GM19452 (cell line): ENCODE data around the gene MIPEP.
A peak's percentile ranks its signal among the peaks of the same experiment; 100 is the strongest.
"Not testable (repeated sequence)": the region's sequence is repeated elsewhere in the genome, so short reads cannot be mapped to it uniquely, and the experiment has no call there.

Experiments
- ATAC-seq: cut with Tn5 transposase; IDR thresholded peaks from one replicate; pipeline ENCODE4 v1.9.1; 2021; ENCODE audit not compliant: unreplicated experiment

The MIPEP gene

DNA sequence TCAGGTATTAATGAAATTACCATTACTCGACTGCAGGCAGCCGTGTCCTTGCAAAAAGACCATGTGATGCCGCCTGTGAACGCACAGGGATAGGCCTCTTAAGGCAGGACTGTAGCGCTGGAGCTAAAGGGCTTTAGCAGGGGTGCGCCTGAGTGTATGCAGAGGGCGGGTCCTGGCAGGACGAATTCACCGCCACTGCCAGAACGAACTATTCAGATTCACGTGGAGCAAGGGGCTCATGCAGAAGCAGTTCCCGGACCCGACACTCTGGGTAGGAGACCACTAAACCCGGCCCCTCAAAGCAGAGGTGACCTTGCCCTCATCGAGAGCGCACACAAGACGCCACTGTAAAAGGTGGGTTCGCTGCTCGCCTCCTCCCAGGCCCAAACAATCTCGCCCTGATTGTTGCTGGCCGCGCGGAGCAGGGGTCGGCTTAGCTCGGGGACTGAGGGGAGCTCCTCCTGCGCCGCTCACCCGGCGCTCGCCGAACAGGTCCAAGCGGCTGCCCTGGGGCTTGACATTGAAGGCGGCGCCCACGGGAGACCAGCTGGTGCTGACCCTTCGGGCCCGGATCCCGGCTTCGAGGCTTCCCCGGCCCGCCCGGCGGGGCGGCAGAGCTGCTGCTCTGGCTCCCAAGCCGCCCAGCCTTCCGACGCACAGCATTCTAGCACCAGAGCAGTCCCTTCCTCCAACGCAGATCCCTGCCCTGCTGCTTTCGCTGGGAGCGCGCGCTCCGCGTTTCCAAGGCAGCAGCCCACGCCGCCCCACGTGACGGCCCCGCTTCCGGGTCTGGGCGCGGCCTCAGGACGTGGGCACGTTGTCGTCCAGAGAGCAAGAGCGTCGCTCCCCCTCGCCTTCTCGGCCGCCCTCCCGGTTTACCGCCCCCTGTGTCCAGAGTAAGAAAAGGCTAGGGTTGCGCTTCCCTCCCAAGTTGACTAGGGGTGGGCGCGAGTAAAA is at the start of gene MIPEP:
MIPEP (minus strand) TSS at position 743 of the 957 bp plus-strand sequence; CDS start at position 663, 80 bp downstream.
- ATAC-seq: peak; percentile 94

DNA sequence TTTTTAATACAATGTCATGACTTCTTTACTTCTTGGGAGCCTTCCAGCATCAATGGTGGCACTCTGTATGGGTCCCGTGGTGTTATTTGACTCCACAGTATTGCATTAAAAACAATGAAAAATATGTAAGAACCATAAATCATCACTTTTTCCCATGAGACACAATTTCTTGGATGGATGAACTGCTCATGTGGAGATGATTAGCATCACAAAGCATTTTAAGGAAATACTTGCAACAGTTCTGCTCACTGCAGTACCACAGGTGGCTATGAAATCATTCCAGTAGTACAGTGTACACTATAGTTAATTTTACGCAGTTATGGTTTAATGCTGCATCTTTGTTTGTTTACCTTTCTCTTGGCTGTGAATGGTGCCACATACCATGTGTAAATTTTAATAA is 45.3 kb upstream of the MIPEP start:
- ATAC-seq: no peak

DNA sequence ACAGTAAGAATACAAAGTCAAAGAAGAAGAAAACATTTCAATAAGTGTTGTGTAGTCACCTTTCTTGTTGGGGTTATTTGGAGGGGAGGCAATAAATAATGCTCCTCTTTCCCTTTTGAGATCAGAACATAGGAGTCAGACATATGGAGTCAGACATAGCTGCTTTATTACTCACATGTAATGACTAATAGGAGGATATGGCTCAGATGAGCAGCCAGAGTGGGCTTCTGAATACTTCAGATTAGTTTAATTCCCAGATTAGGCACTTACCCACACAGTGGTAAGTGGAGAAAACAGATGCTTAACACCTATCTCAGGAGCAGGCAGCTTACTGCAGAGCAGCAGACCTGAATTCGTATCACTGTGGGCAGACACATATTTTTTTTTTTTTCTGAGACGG is 39.8 kb upstream of the MIPEP start:
- ATAC-seq: no peak

DNA sequence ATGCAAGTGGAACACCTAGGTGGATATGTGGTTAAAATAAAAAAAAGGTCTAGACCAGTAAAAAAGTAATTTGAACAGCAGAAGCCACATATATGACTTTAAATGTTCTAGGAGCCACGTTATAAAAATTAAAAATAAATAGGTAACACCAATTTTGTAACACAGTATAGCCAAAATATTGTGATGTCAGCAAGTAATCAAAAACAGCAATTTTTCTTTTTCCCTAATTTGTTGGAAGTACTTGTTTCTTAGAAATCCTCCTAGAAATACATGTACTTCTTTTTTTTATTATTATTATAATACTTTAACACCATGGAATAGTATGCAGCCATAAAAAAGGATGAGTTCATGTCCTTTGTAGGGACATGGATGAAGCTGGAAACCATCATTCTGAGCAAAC is 33.8 kb upstream of the MIPEP start:
- ATAC-seq: no peak

DNA sequence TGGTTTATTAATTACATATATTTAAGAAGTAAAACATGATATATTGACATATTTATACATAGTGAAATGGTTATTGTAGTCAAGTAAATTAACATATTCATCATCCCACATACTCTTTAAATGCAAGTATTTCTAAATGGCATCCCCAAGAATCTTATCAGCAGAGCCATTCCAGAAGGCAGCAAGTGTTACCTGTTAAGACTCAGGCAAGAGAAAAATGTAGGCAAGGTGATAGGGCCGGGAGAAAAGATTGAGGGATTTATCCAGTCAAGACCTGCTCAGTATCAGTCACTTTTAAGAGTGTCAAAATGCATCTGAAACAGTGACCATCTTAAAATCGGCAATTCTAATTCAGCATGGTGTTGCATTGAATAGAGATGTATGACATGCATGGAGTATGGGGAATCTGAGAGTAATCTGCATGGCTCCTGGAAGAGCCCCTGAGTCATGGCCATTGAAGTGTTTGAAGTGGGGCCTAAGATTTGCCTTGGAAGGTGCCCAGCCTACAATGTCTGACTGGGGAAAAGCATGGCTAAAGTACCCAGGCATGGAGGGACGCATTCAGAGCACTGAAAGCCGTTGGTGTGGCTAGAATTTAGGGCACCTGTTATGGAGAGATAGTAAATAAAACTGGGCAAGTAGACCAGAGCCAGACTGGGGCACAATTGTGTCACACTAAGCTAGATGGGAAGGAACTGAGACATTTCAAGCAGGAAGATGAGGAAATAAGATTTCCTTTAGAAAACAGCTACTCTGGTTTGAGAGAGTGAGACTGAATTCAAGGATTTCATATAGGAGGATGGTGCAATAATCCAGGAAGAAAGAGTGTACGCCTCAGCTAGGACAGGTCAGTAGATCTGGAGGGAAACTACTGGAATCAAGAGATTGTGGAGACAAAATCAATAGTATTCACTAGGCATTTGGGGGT is 33.1 kb upstream of the MIPEP start:
- no peak for ATAC-seq

DNA sequence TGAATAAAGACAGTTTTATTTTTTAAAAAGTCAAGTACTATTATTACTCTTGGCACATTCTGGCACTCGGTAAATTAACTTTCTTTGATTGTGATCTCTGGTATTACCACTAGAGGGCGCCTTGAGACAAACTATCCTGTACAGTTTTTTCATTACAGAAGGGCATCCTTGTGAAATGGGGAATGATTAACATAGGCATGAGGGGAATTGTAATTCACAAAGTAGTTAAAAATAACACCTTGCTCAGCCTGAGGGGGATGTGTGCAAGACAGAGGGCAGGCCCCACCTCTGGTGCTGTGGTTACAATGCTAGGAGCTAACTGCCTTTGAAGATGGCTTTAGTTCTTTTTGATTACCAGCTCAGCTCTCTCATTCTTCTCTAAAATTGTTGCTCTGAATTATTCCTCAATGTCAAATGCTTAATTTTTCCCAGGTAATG is 32.3 kb upstream of the MIPEP start:
- ATAC-seq: no peak

DNA sequence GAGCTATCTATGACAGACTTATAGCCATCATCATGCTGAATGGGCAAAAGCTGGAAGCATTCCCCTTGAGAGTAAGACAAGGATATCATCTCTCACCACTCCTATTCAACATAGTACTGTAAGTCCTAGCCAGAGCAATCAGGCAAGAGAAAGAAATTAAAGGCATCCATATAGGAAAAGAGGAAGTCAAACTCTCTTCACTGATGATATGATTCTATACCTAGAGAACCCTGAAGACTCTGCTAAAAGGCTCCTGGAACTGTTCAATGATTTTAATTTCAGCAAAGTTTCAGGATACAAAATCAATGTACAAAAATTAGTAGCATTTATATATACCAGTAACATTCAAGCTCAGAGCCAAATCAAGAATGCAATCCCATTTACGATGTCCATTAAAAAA is 29.8 kb upstream of the MIPEP start:
- no peak for ATAC-seq

DNA sequence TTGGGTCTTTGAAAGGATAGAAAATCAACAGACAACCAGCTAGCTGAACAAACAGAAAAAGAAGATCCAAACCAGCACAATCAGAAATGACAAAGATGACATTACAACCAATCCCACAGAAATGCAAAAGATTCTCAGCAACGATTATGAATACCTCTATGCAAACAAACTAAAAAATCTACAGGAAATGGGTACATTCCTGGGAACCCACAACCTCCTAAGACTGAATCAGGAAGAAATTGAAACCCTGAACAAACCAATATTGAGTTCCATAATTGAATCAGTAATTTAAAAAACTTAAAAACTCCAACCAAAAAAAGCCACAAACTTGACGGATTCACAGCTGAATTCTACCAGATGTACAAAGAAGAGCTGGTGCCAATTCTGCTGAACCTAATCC is 29.0 kb upstream of the MIPEP start:
- no peak for ATAC-seq

DNA sequence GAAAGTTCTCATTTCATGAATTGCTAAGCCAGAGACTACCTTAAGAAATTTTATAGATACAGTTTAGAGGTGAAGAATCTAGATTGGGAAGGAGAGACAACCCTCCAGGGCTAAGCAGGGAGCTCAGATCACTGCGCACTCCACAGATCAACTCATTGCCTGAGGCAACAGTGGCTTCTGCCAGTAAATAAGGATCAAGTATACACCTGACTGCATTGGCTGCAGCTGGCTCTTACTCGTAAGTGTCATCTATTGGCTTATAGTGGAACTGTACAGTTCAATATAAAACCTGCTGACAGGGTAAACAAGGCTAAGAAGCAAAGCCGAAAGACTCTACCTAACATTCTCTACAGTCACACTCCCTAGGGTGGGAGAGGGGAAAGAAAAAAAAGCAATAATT is 26.1 kb upstream of the MIPEP start:
- ATAC-seq: no peak

DNA sequence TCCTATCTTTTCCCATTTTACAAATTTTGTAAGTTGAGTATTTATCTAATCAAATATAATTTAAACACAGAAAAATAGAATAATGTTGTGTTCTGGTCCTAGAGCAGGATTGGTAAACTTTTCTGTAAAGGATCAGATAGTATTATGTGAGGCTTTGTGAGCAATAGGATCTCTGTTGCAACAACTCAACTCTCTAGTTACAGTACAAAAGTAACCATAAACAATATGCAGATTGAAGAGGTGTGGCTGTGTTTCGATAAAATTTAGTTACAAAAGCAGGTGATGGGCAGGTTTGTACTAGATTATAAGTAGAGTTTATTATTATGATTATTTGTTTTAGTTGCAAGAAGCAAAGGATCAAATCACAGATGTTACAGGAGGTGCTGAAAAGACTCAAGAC is 23.3 kb upstream of the MIPEP start:
- ATAC-seq: no peak

DNA sequence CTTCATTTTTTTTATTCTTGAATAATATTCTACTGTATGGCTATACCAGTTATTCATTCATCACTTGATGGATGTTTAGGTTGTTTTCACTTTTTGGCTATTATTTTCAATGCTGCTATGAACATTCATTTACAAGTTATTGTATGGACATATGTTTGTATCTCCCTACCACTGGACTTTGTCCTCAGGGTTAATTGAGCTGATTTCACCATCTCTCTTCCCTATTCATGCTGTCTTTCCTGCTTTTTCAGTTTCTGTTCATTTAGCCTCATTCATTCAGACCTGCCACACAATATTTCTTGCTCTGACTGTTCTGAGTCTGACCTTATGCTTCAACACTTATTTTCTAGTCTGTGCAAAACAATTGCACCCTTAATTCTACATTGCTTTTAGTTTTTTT is 20.4 kb upstream of the MIPEP start:
- ATAC-seq: no peak

DNA sequence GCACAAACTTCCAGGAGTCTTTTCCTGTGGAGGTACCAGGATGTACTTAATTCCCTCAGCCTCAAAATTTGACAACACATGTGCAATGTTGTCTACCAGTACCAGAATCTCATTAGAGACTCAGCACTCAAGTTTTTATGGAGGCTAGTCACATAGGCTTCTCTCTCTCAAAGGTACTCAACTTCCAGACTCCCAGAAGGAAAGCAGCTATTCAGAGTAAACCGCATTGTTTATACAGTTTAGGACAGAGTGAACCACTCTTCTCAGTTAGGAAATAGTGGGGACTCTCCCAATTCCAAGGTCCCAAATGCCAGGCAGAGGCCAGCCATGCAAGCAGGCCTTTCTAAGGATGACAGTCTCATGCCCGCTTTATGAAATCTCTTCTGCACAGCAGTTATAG is 16.6 kb upstream of the MIPEP start:
- ATAC-seq: no peak

DNA sequence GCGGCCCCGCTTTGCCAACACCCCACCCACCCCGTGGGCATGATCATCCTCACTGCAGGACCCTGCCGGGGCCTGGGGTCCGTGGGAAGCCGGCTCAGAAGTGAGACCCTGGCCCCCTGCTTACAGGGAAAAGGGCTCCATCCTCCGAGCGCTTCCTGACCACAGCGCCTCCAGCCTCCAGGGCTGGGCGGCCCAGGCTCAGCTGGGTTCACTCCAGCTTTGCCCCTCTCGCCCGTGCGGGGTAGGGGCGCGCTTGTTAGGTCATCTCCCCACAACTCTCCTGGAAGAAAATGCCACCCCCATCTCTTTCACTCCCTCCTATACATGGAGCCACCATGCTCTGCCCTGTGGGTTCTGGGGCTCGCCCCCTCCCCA is 14.7 kb upstream of the MIPEP start:
- ATAC-seq: no peak

DNA sequence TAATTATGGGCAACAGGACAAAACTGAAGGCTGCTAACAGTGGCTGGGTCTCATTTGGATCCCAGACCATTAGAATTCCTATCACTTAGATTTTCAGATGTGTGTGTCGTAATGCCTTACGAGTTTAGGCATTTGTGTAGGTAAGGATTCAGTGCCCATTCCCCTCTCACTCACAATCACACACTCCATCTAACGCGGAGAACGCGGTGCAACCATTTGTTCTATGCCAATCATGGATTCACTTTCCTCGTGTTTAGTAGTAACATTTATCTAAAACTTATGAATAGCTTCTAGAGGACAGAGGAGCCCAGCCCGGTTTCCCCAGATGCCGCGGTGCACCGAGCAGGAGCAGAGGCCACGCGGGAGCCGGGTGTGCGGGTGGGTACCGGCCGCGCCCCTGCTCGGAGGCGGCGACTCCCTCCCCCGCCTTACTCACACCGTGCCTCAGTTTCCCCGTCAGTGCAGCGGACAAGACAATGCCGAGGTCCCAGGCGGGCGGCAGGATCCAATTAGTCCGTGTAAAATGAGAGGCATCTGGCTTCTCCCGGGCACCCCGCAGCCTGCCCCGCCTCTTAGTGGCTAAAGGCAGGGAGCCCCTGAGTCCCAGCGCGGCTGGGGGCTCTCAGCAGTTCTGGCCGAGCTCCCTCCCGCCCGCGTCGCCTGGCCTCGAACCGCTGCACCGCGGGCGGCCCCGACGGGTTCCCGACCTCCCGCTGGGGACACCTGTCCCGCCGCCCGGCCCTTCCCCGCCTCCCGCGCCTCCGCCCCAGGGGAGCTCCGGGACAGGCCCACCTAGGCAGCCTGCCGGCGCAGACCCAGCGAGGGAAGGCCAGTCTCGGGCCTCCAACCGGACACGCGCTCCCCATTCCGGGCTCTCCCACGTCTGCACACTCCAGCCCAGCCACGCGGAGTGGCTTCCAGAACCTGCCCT is 14.0 kb upstream of the MIPEP start:
- no peak for ATAC-seq

DNA sequence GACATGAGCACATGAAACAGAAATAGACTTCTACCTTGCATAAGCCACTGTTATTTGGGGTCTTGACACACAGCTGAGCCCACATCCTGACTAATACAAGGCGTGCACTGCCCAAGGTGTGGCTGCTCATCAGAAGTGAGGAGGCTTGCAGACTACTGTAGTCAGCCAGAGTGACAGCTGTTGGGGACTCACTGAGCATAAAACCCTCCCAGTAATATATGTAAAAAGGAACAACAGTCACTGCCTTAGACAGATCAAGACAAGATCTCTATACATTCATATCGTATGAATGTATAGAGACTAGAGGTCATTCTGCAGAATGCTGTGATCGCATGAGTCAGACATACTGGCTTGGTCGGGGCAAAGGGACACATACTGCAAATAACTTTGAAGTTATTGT is 12.2 kb upstream of the MIPEP start:
- no peak for ATAC-seq

DNA sequence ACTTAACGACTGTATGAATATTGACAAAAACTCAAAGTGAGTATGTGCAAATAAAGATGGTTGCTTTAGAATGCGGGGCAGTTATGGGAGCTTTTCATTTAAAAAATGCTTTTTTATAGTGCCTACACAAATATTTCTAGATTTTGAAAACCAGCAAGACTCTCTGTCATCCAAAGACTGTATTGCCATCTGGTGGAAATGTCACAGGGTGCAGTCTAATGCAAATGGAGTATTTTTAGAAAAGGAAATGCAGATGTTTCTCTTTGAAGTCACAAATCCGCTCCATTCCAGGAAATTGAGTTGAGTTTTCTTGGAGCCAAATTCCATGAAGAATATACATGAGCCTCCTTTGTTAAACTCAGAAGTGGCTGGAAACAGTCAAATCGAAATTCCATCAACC is 10.4 kb upstream of the MIPEP start:
- no peak for ATAC-seq

DNA sequence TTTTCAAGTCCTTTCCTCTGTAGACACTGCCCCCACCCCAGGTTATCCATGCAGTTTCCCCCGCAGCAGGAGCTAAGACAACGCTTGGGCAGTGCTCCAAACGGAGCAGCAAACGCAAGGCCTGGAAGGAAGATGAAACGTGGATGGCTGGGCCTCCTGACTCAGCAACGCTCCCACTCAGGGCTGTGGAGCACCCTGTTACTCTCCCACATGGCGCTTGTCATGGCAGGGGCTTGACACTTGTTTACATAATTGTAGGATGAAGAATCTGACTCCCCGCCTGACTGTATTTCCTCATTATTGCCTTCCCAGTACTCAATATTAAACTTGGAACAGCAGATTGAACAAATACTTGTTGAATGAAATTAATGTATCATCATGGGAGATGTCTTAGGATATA is 8.9 kb upstream of the MIPEP start:
- no peak for ATAC-seq

DNA sequence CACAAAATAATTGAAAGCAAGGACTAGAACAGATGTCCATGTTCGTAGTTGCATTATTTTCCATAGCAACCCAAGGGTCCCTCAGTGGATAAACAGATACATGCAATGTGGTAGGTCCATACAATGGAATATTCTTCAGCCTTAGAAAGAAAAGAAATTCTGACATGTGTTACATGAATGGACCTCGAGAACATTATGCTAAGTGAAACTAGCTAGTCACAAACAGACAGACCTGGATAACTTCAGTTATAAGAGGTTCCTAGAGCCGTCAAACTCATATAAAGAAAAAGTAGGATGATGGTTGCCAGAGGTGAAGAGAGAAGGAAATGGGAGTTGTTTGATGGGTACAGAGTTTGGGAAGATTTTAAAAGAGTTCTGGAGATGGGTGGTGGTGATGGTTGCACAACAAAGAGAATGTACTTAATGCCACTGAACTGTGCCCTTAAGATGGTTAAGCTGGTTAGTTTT is 8.3 kb upstream of the MIPEP start, which contains the start of gene C1QTNF9B:
C1QTNF9B (minus strand) TSS at position 51 of the 468 bp plus-strand sequence.
- not testable (repeated sequence) for ATAC-seq

DNA sequence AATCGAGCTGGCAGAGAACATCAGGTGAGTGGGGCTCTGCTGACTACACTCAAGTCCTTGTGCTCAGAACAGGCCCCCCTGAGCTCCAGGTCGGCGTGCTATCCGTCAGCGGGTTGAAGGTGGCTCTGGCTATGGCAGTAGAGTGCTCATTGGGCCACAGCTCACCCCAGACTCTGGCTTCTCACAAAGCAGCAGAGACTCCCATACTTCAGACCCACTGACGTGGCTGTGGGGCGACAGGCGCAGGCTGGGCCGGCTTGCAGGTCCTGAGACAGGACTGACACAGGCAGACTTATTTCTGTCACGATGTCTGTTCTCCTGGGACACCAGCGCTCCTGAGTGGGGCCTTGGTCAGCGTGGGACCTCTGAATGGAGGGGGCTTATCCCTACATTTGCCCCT is 5.5 kb upstream of the MIPEP start:
- not testable (repeated sequence) for ATAC-seq

DNA sequence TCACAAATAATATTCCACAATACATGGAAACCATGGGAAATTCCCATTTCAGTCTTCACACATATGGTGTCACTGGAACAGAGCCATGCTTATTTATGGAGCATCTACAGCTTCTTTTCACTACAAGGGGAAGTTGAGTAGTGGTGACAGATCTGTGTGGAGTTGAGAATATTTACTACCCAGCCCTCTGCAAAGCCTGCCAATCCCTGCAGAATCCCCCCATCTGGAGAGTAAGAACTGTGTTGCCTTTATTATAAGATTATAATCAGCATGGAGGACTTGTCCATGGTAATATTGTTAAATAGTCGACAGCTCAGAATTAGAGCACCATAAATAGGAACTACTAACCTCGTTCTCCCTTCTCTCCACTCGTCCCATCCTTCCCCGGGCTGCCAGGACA is 4.6 kb upstream of the MIPEP start:
- not testable (repeated sequence) for ATAC-seq
